Endodermal cell (in vitro differentiated cells): ENCODE results near the gene FOLR3. TPM values are rescaled to one million over a fixed set of nuclear protein-coding genes. Genes with fewer than 3 reads are reported as not detected.

Experiments
- DNase-seq: peaks from one replicate; pipeline ENCODE4 v3.0.0-alpha.2; 2017
- H3K27ac ChIP-seq: 2 replicates; pipeline ENCODE4 v1.5.1; 2013; ENCODE audit warnings: mild to moderate bottlenecking, low read depth, low read length, moderate library complexity
- H3K27me3 ChIP-seq: 2 replicates; pipeline ENCODE4 v1.6.1; 2013; ENCODE audit warnings: mild to moderate bottlenecking, low read length, moderate library complexity; ENCODE audit not compliant: insufficient read depth, control insufficient read depth, poor library complexity, severe bottlenecking
- H3K36me3 ChIP-seq: 2 replicates; pipeline ENCODE4 v1.7.0; 2013; ENCODE audit warnings: mild to moderate bottlenecking, low read length, moderate library complexity; ENCODE audit not compliant: control insufficient read depth, insufficient read depth
- H3K4me1 ChIP-seq: one replicate; pipeline ENCODE4 v1.7.0; 2013; ENCODE audit warnings: low read length; ENCODE audit not compliant: control insufficient read depth, insufficient read depth
- H3K4me3 ChIP-seq: 2 replicates; pipeline ENCODE4 v1.5.1; 2013; ENCODE audit warnings: mild to moderate bottlenecking, low read length, moderate library complexity
- H3K9ac ChIP-seq: 2 replicates; pipeline ENCODE4 v1.6.1; 2013; ENCODE audit warnings: mild to moderate bottlenecking, low read length, moderate library complexity; ENCODE audit not compliant: poor library complexity, severe bottlenecking; ENCODE audit errors: extremely low read depth
- H3K9me3 ChIP-seq: 2 replicates; pipeline ENCODE4 v1.6.1; 2013; ENCODE audit warnings: mild to moderate bottlenecking, low read length, moderate library complexity; ENCODE audit not compliant: control insufficient read depth
- H3K27ac Mint-ChIP-seq: 2 replicates; pipeline ENCODE4 v1.8.0; 2020; ENCODE audit warnings: mixed read lengths
- H3K27me3 Mint-ChIP-seq: 2 replicates; pipeline ENCODE4 v1.8.0; 2021; ENCODE audit warnings: mild to moderate bottlenecking, mixed read lengths; ENCODE audit not compliant: insufficient read depth
- H3K36me3 Mint-ChIP-seq: 2 replicates; pipeline ENCODE4 v1.8.0; 2020; ENCODE audit warnings: low read depth, mixed read lengths
- H3K4me1 Mint-ChIP-seq: 2 replicates; pipeline ENCODE4 v1.8.0; 2020; ENCODE audit warnings: mixed read lengths
- H3K4me3 Mint-ChIP-seq: 2 replicates; pipeline ENCODE4 v1.8.0; 2020; ENCODE audit warnings: mild to moderate bottlenecking, moderate library complexity, mixed read lengths
- H3K9me3 Mint-ChIP-seq: 2 replicates; pipeline ENCODE4 v1.8.0; 2020; ENCODE audit warnings: mild to moderate bottlenecking, mixed read lengths
- WGBS, 2 experiments: methylation state at CpG; one replicate each; pipeline versions ENCODE4 v1.1.5 to v1.1.7; 2013; ENCODE audit warnings: missing lambda C conversion rate in 2 of 2, mixed read lengths in 1 of 2; ENCODE audit not compliant: insufficient coverage in 1 of 2, insufficient read length in 1 of 2; 5-methylcytosine and 5-hydroxymethylcytosine counted together
- total RNA-seq, 2 donors: library from RNA; stranded (reverse); fragmentation: NEBNext Ultra II Directional in 1 of 2; extraction: Animal tissue kit (Norgen Biotek cat#: 25700) in 1 of 2; gene quantifications; 2 replicates in 1 of 2; 3 replicates in 1 of 2; pipeline ENCODE4 v1.2.1, GENCODE V29; 2021
- TF ChIP-seq, protein P1 (sequence below): fragments of 200-600 bp; sonication (generic); conservative IDR thresholded peaks from 2 replicates; pipeline ENCODE4 v1.5.0; 2021; ENCODE audit warnings: antibody characterized with exemption, mild to moderate bottlenecking

Gene FOLR3
- total RNA-seq, 2 donors from 2014 or later: not detected

DNA sequence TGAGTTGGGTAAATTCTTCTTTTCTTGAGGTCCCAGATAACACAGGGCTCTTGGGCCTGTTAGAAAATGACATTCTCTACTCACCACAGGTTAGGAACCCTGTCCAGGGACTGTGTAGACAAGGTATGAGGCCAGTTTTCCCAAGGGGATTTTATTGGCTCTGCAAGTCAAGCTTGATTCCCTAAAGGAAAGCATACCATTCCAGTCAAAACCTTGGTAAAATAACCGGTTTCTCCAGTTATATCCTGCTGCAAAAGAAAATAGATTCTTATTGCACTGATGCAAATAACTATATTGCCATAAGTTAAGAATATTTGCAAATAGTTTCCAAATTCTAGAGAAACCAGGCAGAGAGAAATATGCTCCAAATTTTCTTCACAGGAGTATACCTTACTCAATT, 9.6 kb upstream of the FOLR3 start:
- peaks cover 19% of the 10 kb centered on the region for H3K27me3 ChIP-seq
- Mint-ChIP-seq H3K9me3 (peaks cover 43% of the 10 kb centered on the region), H3K27ac (no peak overlapping the region), H3K36me3 (peaks cover 3% of the 10 kb centered on the region), H3K4me1 (no peaks in the 10 kb centered on the region), H3K4me3 (no peak overlapping the region), H3K27me3 (peaks cover 44% of the 10 kb centered on the region)
- H3K4me3 ChIP-seq: no peak overlapping the region
- TF ChIP-seq, protein P1, sequence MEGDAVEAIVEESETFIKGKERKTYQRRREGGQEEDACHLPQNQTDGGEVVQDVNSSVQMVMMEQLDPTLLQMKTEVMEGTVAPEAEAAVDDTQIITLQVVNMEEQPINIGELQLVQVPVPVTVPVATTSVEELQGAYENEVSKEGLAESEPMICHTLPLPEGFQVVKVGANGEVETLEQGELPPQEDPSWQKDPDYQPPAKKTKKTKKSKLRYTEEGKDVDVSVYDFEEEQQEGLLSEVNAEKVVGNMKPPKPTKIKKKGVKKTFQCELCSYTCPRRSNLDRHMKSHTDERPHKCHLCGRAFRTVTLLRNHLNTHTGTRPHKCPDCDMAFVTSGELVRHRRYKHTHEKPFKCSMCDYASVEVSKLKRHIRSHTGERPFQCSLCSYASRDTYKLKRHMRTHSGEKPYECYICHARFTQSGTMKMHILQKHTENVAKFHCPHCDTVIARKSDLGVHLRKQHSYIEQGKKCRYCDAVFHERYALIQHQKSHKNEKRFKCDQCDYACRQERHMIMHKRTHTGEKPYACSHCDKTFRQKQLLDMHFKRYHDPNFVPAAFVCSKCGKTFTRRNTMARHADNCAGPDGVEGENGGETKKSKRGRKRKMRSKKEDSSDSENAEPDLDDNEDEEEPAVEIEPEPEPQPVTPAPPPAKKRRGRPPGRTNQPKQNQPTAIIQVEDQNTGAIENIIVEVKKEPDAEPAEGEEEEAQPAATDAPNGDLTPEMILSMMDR: no peak
- 69% methylated on average over 1 of the region's 1 CpG; no CpG with 5 or more reads in 1 of the 2 experiments for WGBS, 2 experiments
- H3K36me3 ChIP-seq: no peaks in the 10 kb centered on the region
- no peaks in the 10 kb centered on the region for H3K4me1 ChIP-seq
- no peak overlapping the region for H3K27ac ChIP-seq
- peaks cover 59% of the 10 kb centered on the region for H3K9me3 ChIP-seq
- H3K9ac ChIP-seq: no peak overlapping the region
- no peak for DNase-seq

DNA sequence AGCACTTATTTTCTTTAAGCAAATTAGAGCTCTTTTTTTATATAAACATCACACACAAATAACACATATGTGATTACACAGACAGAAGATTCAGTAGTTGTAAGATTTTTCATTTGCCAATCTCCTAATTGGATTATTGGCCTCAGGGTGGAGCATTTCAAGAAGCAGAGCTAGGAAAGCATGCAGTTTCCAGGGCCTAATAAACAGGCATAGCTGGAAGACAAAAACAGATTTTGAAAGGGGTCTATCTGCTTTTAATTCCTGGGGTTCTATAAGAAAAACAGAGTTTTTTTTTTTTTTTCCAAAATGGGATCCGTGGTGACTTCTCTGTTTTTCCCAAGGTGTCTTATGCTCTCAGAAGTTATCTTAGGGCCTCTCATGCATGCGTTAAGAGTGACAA, 7.6 kb upstream of the FOLR3 start:
- H3K9ac ChIP-seq: no peak overlapping the region
- H3K27ac ChIP-seq: no peak overlapping the region
- H3K36me3 ChIP-seq: no peaks in the 10 kb centered on the region
- H3K9me3 Mint-ChIP-seq: peaks cover 43% of the 10 kb centered on the region
- WGBS, 2 experiments: 56 to 63% methylated on average over 2 of the region's 2 CpGs
- peaks cover 59% of the 10 kb centered on the region for H3K9me3 ChIP-seq
- H3K4me1 ChIP-seq: no peaks in the 10 kb centered on the region
- TF ChIP-seq, protein P1: no peak
- peaks cover 3% of the 10 kb centered on the region for H3K36me3 Mint-ChIP-seq
- no peaks in the 10 kb centered on the region for H3K4me1 Mint-ChIP-seq
- peaks cover 52% of the 10 kb centered on the region for H3K27me3 Mint-ChIP-seq
- no peak overlapping the region for H3K27ac Mint-ChIP-seq
- no peak for DNase-seq
- no peak overlapping the region for H3K4me3 Mint-ChIP-seq
- H3K27me3 ChIP-seq: peaks cover 28% of the 10 kb centered on the region
- H3K4me3 ChIP-seq: no peak overlapping the region

DNA sequence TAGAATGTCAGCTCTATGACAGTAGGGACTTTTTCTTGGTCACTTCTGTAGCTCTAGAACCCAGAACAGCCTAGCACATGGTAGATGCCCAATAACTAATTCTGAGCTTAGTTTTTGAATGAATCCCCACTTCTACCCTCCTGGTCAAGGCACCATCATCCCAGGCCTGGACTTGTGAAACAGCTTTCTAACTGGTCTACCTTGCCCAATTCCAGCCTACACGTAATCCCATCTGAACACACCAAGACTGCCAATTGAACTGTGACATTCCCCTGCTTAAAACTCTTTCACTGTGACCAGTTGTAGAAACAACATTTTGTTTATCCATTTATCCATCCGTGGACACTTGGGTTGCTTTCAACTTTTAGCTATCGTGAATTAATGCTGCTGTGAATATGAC, 6.1 kb upstream of the FOLR3 start:
- Histone ChIP-seq H3K4me1 (no peaks in the 10 kb centered on the region), H3K36me3 (no peaks in the 10 kb centered on the region), H3K4me3 (no peak overlapping the region), H3K9ac (no peak overlapping the region), H3K27me3 (peaks cover 39% of the 10 kb centered on the region), H3K27ac (no peak overlapping the region), H3K9me3 (peaks cover 56% of the 10 kb centered on the region)
- DNase-seq: no peak
- Mint-ChIP-seq H3K4me1 (no peaks in the 10 kb centered on the region), H3K4me3 (no peak overlapping the region), H3K27me3 (peaks cover 57% of the 10 kb centered on the region), H3K36me3 (peaks cover 3% of the 10 kb centered on the region), H3K27ac (no peak overlapping the region), H3K9me3 (peaks cover 41% of the 10 kb centered on the region)
- TF ChIP-seq, protein P1: no peak
- 87 to 93% methylated on average over 3 of the region's 3 CpGs for WGBS, 2 experiments
